ENCODE data around the gene KCNQ1.

DNA sequence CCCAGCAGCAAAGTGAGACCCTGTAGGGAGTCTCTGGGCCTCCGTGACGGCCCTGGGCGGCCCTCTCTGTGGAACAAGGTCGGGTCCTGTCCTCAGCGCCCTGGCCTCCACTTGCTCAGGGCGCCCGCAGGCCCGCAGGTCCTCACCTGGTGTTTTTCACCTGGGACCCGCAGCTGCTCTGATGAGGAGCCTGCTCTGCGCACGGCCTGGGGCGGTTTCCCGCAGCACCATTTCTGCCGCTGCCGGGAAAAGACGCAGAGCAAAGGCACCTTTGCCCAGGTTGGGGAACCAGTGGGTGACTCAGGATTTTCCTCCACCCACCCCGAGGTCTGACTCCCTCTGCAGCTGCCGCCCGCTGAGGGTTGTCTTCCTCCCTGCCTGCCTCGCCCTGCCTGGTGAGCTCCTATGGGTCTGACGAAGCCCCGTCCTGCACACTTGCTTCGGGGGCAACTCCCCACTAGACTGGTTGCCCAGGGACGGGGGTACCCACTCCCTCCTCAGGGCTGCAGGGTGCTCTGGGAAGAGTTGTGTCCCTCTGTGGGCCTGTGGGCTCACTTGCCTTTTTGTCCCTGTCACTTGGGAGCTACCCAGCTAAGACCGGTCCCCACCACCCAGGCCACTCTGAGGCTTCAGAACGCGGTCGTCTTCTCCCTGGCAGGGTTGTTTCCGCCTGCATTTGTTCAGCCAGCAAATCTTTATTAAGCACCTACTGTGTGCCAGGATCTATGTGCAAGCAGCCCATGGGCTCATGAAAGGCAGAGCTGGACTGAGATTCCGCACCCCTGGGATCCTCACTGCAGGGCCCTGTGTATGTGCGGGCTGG, 89.5 kb downstream of the KCNQ1 start:
- TF ChIP-seq RAD51 (IDR thresholded peaks at IDR 0.05; ENCODE audit: borderline replicate concordance) (no peak), ZMAT3 (CRISPR knock-in tag; conservative IDR thresholded peaks at IDR 0.05) (no peak)

All from HepG2 (cell line).